NCI-H82 treated with DMSO at 0.1 percent for 48 hours (cell line): ENCODE data around the gene PIP4K2C.
"Not testable (repeated sequence)": the region's sequence is repeated elsewhere in the genome, so short reads cannot be mapped to it uniquely, and the experiment has no call there.

ENCODE experiments used
- DNase-seq: peaks from one replicate; lab custom pipeline; 2025; ENCODE audit not compliant: unreplicated experiment; lab: John Stamatoyannopoulos, UW

Gene PIP4K2C

GRCh38 chr12:57558864-57559263, 32.1 kb upstream of the PIP4K2C start:
- DNase-seq: no peak

DNA sequence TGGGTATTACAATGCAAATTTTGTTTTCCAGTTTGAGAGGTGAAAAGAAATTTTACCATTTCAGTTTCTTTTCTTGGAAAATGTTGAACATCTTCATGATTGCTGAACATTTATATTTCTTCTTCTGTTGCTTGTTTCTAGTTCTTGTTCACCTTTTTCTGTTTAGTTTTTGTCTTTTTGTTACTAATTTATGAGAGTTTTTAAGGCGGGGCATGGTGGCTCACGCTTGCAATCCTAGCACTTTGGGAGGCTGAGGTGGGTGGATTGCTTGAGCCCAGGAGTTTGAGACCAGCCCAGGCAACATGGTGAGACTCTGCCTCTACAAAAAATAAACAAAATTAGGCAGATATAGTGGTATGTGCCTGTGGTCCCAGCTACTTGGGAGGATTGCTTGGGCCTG, 30.5 kb upstream of the PIP4K2C start:
- no peak for DNase-seq

DNA sequence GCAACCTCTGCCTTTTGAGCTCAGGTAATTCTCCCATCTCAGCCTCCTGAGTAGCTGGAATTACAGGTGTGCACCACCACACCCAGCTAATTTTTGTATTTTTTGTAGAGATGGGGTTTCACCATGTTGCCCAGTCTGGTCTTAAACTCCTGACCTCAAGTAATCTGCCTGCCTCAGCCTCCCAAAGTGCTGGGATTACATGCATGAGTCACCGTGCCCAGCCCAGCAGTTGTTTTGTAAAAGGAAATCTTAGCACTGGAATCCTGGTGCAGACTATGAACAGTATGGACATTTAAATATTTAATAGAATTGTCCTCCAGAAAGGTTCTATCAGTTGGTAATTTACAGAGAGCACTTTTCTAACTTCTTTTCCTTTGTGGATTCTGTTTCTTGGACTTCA, 29.9 kb upstream of the PIP4K2C start:
- not testable (repeated sequence) for DNase-seq

DNA sequence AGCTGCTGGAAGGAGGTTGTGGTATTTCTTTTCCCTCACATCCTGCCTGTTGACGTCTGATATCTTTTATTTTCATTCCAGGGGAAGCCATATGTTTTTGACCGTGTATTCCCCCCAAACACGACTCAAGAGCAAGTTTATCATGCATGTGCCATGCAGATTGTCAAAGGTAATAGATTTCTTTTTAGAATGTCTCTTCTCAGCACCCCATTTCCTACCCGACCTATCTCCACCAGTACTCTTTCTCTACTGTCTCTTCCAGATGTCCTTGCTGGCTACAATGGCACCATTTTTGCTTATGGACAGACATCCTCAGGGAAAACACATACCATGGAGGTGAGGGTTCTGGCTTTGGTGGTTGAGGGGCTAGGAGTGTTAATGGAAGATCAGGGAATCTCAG, 27.6 kb upstream of the PIP4K2C start:
- DNase-seq: no peak

DNA sequence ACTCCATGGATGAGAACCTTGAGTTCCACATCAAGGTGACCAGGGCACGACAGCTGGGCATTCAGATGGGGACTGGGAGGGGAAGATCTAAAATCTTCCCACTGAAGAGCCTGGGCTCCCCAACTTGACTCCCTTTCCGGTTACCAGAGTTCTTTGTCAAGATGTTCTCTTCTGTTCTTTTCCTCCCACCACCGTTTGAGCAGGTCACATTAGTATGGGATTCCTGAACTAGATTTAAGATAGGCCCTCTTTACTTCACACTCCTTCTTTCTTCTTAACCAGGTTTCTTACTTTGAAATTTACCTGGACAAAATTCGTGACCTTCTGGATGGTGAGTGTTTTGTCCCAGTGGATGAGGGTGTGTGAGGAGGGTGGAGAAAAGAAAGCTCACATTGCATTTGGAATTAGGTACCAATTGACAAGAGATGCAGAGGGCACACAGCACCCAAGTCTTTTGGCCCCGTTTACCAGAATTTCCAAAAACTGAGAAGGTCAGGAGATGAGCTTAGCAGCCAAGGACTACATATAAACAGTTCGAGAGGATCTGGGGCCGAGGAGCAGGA, 26.7 kb upstream of the PIP4K2C start:
- DNase-seq: no peak

- no peak for DNase-seq
Measured at GRCh38 chr12:57568838-57569237, 22.2 kb upstream of the PIP4K2C start.

- no peak for DNase-seq
Measured at GRCh38 chr12:57569858-57570257, 21.1 kb upstream of the PIP4K2C start.

DNA sequence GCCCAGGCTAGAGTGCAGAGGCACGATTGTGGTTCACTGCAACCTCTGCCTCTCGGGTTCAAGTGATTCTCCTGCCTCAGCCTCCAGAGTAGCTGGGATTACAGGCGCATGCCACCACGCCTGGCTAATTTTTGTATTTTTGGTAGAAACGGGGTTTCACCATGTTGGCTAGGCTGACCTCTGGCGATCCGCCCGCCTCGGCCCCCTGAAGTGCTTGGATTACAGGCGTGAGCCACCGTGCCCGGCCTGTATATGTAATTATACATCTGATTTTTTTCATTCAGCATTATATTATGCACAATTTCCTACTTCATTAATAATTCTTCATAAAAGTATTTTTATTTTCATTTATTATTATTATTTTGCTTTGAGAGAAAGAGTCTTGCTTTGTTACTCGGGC, 20.6 kb upstream of the PIP4K2C start:
- DNase-seq: not testable (repeated sequence)

DNA sequence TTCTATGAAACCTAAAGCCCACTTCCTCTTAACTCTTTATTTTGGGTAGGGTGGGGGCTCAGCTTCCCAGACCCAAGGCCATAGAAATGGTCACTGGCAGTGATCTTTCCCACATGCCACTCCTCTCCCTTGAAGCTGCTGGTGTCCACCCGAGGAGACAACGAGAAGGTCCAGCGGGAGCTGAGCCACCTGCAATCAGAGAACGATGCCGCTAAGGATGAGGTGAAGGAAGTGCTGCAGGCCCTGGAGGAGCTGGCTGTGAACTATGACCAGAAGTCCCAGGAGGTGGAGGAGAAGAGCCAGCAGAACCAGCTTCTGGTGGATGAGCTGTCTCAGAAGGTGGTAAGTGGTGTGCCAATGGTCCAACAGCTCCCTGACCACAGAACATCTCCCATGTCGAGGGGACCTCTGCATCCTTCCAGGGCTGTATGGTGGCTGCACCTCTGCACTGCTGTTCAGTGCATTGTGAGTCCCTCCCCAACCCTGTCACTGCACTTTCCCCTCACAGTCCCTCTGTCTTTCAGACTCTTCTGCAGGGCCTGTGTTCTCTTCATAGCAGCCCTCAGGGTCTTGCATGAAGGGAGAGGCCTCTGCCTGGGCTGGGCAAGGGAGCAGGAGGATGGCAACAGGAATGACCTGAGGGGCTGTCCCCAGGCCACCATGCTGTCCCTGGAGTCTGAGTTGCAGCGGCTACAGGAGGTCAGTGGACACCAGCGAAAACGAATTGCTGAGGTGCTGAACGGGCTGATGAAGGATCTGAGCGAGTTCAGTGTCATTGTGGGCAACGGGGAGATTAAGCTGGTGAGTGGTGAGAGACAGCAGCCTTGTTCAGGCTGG, 18.8 kb upstream of the PIP4K2C start:
- DNase-seq: no peak

GRCh38 chr12:57574795-57575194, 16.2 kb upstream of the PIP4K2C start:
- DNase-seq: no peak

DNA sequence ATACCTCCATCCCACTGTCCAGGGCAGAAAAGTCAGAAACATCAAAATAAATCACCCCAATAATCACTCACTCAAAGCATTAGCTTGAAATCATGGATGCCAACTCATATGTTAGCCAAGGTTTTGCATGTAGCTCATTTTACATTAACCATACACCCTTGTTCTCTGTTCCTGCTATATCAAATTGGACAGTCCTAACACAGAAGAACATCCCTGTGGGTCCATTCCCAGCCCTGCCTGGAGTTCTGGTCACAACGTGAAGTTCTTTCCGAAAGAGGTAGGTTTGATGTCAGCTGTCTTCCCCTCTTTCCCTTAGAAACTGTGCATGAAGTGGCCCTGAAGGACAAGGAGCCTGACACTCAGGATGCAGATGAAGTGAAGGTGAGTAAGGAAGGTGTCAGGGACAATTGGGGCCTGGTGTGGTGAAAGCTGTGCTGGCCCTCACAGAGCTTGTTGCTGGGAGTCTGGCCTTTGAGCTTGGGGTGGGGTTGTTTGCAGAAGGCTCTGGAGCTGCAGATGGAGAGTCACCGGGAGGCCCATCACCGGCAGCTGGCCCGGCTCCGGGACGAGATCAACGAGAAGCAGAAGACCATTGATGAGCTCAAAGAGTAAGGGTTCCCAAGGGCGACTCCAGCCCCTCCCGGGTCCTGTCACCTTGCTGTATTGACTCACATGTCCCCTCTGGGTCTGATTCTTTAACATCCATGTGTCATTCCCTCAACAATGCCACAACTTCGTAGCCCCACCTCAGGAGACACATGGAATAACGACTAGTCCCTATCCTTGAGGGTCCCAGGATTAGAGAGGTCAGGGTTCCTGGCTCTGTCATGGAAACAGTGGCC, 15.0 kb upstream of the PIP4K2C start:
- no peak for DNase-seq

- DNase-seq: no peak
Measured at GRCh38 chr12:57576613-57577160, 14.3 kb upstream of the PIP4K2C start.

DNA sequence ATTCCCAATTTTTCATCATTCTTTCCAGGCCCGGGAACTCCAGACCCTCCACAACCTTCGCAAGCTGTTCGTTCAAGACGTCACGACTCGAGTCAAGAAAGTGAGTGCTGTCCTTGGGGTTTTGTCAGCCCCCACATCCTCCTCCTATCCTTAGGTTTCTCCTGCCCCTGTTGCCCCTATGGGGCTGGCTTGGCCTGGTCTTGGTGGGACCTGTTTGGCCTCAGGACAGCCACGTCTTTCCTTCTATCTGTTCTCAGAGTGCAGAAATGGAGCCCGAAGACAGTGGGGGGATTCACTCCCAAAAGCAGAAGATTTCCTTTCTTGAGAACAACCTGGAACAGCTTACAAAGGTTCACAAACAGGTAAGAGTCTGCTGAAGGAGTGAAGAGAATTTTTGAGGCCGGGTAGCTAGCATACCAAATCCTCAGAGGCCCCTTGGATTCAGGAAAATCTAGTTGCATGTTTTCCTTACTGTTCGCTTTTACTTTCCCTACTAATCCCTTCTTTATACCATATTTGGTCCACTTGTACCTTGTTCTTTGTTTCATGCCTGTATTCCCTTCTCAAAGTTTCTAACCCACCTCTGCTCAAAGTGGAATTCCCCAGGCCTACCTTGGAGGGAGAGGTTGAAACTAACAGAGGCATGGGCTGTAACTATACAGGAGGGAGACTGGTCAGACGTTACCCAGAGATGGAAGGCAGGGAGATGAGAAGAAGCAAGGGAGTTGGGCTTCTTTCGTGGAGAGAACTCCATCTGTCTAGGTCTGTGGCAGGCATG, 12.8 kb upstream of the PIP4K2C start:
- DNase-seq: no peak

GRCh38 chr12:57579011-57579410, 12.0 kb upstream of the PIP4K2C start:
- DNase-seq: no peak

DNA sequence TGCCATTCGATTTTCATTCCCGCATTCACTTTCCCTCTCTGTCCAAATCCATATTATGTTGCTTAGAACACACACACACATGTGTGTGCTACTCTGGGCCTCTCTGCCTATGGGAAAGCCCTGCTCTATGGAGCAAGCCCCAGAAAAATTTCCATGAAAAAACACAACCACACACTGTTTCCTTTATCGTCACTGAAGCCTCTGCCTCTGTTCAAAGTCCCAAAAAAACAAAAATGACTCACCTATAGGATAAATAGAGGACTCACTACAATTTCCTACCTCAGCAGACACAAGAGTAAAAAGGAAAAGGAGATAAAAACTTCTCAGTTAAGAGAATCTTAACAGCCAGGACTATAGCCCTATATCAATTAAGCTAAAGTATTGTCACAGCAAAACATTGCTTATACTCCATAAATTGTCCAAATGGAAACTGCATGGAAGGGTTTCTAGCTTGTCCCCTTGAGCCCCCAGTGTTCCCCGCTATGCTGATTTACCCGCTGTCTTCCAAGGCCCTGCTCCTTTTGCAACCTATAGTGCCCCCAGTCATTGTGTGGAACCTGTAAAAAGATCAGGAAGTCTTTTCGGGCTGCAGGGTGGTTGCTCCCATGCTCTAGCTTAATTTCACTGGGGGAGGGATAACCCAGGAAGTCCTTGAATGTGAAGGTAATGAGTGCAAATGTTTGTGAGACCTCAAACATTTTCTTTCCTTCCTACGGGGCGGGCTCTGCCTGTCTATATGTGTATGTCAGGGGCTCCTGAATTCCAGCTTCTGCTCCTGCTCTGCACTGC, 11.1 kb upstream of the PIP4K2C start:
- DNase-seq: no peak

DNA sequence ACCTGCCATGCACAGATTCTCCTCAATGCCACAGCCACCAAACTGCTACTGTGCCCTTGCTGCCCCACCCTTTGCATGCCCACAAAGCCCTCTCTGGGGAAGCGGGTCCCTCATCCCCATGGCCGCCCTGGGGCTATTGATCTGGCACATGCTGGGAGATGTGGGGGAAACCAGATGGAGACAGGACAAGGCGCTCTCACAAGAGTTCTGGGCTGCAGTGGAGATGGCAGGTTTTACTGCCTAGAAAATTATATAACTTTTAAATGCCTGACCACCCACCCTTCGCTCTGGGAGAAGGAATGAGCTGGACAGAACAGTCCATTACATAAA, 10.6 kb upstream of the PIP4K2C start:
- no peak for DNase-seq

GRCh38 chr12:57581802-57582201, 9.2 kb upstream of the PIP4K2C start:
- DNase-seq: no peak

- no peak for DNase-seq
Measured at GRCh38 chr12:57582440-57582839, 8.6 kb upstream of the PIP4K2C start.

DNA sequence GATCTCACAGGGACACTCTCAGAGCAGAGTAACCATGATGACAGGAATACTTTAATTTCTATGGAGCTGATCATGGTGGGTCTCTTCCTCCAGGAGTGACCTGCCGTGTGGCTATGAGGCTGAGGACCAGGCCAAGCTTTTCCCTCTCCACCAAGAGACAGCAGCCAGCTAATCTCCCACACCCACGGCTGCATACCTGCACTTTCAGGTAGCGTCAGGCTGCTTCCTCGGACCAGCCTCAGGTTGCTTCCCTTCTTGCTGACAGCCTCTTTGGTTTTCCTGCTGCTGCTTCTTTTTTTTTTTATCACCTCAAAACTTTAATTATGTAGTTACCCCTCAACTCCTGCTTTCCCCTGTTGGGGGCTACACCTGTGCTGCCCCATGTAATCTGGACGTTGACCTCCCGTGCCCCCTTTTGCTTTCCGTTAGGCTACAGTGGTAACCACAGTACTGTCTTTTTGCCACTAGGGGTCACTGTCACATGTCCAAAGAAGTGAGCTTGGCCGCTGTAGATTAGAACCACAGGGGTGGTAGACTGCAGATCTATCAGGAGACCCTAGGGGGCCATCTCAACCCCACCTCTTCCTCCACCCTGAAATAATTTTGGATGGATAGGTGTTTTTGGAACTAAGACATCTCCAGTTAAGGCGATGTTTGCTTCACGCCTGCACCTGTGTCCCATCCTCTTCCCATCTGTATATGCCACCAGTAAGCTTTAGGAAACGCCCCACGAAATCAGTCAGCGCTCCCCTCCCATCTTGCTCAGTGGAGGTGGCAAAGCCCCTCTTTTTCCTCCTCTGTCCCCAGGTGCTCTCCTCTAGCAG, 7.8 kb upstream of the PIP4K2C start:
- peak; percentile 60 for DNase-seq
